Measurements from ENCODE around the gene SNX1. TPM values are rescaled to one million over a fixed set of nuclear protein-coding genes. Genes with fewer than 3 reads are reported as not detected.
A peak's percentile ranks its signal among the peaks of the same experiment; 100 is the strongest.

SNX1 gene
- total and polyA plus RNA-seq, 10 of the 15 experiments (the other 5 are each of a cell fraction or from before 2014, with no cell fraction given) = 17.8 to 115 (median 96.3) TPM

DNA sequence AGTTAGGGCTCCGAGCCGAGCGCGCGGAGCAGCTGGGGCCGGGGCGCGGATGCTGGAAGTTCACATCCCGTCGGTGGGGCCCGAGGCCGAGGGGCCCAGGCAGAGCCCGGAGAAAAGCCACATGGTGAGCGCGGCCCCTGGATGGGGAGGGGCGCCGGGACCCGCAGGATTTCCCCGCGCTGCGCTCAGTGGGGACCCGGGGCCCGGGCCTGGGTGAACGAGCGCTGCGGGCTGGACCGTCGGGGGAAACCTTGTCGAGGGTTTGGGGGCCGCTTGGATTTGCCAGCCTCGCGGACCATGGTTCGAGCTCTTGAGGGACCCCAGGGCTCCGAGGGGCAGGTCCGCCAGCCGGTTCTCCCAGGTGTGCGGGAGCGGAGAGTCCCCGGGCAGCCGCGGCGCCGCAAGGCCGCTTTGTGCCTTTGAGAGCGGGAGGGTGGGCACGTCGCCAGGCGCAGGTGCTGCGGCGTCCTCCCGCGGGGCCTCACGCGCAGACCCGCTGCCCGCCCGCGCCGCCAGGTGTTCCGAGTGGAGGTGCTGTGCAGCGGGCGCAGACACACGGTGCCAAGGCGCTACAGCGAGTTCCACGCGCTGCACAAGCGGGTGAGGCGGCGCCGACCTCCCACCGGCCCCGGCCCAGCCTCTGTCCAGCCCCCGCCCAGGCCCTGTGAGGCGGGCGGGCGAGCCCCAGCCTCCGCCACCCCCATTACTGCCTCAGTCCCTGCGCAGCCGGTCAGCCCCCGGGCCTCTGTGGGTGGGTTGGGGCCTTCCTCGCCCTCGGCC, 56.1 kb downstream of the SNX1 start, which contains the start of gene SNX22:
Gene SNX22 (plus strand): TSS at position 5 of the 780 bp plus-strand sequence. CDS start 45 bp downstream, at position 50.
- no peak for FAIRE-seq
- ChIA-PET SMC1A (ENCODE audit: uncharacterized antibody, unreplicated experiment) (interaction anchor here (0.6 to 2.7 kb wide), 4 partner anchors 8 to 95 kb away, joined by 3 to 19 read pairs (median 6); partner anchors contain the start of gene PPIB), RAD21 (ENCODE audit: unreplicated experiment) (interaction anchor here (1.0 to 3.1 kb wide), 7 partner anchors 7 to 83 kb away, joined by 3 to 29 read pairs (median 12); partner anchors contain the start of genes CIAO2A, PPIB and SNX1), CTCF (interaction anchor here (2.1 to 5.6 kb wide), 7 partner anchors 8 to 399 kb away, joined by 18 to 98 read pairs (median 34); partner anchors contain the start of genes CIAO2A, PPIB and SNX1), POLR2A (interaction anchor here (0.6 to 4.0 kb wide), 6 partner anchors 11 to 644 kb away, joined by 3 to 32 read pairs (median 6); partner anchors contain the start of genes CIAO2A, PPIB and ZNF609)
- H3K36me3 ChIP-seq (ENCODE audit: control insufficient read depth in 2 of 2, insufficient read depth in 2 of 2, low read length in 1 of 2) = peaks cover 12 to 17% of the 10 kb centered on the region in 2 experiments; a peak in 3 of 4 replicates
- BruUV-seq (replicated peaks) = TSS peak; percentile 39
- ATAC-seq = peak; percentile 34
- no peaks in the 10 kb centered on the region for H3K9me3 ChIP-seq (replicated peaks; ENCODE audit: control insufficient read depth, insufficient read depth, low read length)
- DNase-seq (ENCODE audit: low read depth, low spot score) = no peak
- intact Hi-C loops (cut with micrococcal nuclease; ENCODE audit: unreplicated experiment) = loop anchor here (2.0 to 10.0 kb wide), 2 partner anchors 259 to 677 kb away; no protein-coding TSS in a partner anchor
- no peaks in the 10 kb centered on the region for H3K27me3 ChIP-seq (replicated peaks in 1 of 2; ENCODE audit: control insufficient read depth in 2 of 2, insufficient read depth in 2 of 2, low read length in 1 of 2)
- H3K4me3 ChIP-seq = peak within 1 kb of the TSS; percentile 82
- in situ Hi-C loops (cut with MboI) = no loop called here
- H3K9ac ChIP-seq (ENCODE audit: control insufficient read depth, insufficient read depth, low read length) = peak within 1 kb of the TSS; percentile 58; the same call in 1 of the 2 replicates
- H3K4me1 ChIP-seq (ENCODE audit: control insufficient read depth, insufficient read depth, low read length) = peaks cover 35% of the 10 kb centered on the region
- peaks cover 21% of the 10 kb centered on the region for H3K79me2 ChIP-seq (ENCODE audit: control insufficient read depth, insufficient read depth, low read length)
- WGBS (ENCODE audit: insufficient coverage, insufficient replicate concordance, low lambda C conversion rate, missing lambda C conversion rate) = under 1% methylated on average over 62 of the region's 83 CpGs
- H2AFZ ChIP-seq (ENCODE audit: control insufficient read depth, low read depth, low read length) = peak within 1 kb of the TSS; percentile 85
- 0 out of 2 replicates have a peak, but pooled peaks cover under 1% of the 10 kb centered on the region for H4K20me1 ChIP-seq (ENCODE audit: control insufficient read depth, insufficient read depth)
- H3K27ac ChIP-seq (ENCODE audit: control insufficient read depth, insufficient read depth) = peak within 1 kb of the TSS; percentile 30
- peak within 1 kb of the TSS; percentile 82 for H3K4me2 ChIP-seq (ENCODE audit: control insufficient read depth, insufficient read depth)
- TF ChIP-seq DPF2 (IDR thresholded peaks at IDR 0.05) (peak; percentile 63; the same call in 1 of the 2 replicates), RAD51 (IDR thresholded peaks at IDR 0.05) (no peak), TCF12 (IDR thresholded peaks at IDR 0.05; ENCODE audit: low read depth, low read length) (0 out of 2 replicates have a peak, but pooled peaks have one; percentile 33), MTA3 (IDR thresholded peaks at IDR 0.05; ENCODE audit: borderline replicate concordance, low read length) (no peak), MEF2B (IDR thresholded peaks at IDR 0.05; ENCODE audit: partially characterized antibody, poor library complexity, severe bottlenecking) (peak; percentile 19), CBX3 (IDR thresholded peaks at IDR 0.05; ENCODE audit: borderline replicate concordance, low read depth) (no peak), RUNX3 (IDR thresholded peaks at IDR 0.05; ENCODE audit: low read length) (0 out of 2 replicates have a peak, but pooled peaks have one; percentile 10), EGR1 (IDR thresholded peaks at IDR 0.05; ENCODE audit: borderline replicate concordance in 1 of 2, low read depth in 2 of 2, low read length in 2 of 2) (no peak)
- TF ChIP-seq, protein P1, sequence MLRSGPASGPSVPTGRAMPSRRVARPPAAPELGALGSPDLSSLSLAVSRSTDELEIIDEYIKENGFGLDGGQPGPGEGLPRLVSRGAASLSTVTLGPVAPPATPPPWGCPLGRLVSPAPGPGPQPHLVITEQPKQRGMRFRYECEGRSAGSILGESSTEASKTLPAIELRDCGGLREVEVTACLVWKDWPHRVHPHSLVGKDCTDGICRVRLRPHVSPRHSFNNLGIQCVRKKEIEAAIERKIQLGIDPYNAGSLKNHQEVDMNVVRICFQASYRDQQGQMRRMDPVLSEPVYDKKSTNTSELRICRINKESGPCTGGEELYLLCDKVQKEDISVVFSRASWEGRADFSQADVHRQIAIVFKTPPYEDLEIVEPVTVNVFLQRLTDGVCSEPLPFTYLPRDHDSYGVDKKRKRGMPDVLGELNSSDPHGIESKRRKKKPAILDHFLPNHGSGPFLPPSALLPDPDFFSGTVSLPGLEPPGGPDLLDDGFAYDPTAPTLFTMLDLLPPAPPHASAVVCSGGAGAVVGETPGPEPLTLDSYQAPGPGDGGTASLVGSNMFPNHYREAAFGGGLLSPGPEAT (IDR thresholded peaks at IDR 0.05; ENCODE audit: low read depth) = no peak
- TF ChIP-seq, protein P2, sequence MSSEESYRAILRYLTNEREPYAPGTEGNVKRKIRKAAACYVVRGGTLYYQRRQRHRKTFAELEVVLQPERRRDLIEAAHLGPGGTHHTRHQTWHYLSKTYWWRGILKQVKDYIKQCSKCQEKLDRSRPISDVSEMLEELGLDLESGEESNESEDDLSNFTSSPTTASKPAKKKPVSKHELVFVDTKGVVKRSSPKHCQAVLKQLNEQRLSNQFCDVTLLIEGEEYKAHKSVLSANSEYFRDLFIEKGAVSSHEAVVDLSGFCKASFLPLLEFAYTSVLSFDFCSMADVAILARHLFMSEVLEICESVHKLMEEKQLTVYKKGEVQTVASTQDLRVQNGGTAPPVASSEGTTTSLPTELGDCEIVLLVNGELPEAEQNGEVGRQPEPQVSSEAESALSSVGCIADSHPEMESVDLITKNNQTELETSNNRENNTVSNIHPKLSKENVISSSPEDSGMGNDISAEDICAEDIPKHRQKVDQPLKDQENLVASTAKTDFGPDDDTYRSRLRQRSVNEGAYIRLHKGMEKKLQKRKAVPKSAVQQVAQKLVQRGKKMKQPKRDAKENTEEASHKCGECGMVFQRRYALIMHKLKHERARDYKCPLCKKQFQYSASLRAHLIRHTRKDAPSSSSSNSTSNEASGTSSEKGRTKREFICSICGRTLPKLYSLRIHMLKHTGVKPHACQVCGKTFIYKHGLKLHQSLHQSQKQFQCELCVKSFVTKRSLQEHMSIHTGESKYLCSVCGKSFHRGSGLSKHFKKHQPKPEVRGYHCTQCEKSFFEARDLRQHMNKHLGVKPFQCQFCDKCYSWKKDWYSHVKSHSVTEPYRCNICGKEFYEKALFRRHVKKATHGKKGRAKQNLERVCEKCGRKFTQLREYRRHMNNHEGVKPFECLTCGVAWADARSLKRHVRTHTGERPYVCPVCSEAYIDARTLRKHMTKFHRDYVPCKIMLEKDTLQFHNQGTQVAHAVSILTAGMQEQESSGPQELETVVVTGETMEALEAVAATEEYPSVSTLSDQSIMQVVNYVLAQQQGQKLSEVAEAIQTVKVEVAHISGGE (CRISPR knock-in tag; IDR thresholded peaks at IDR 0.05) = no peak
- TF ChIP-seq, protein P3, sequence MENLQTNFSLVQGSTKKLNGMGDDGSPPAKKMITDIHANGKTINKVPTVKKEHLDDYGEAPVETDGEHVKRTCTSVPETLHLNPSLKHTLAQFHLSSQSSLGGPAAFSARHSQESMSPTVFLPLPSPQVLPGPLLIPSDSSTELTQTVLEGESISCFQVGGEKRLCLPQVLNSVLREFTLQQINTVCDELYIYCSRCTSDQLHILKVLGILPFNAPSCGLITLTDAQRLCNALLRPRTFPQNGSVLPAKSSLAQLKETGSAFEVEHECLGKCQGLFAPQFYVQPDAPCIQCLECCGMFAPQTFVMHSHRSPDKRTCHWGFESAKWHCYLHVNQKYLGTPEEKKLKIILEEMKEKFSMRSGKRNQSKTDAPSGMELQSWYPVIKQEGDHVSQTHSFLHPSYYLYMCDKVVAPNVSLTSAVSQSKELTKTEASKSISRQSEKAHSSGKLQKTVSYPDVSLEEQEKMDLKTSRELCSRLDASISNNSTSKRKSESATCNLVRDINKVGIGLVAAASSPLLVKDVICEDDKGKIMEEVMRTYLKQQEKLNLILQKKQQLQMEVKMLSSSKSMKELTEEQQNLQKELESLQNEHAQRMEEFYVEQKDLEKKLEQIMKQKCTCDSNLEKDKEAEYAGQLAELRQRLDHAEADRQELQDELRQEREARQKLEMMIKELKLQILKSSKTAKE (IDR thresholded peaks at IDR 0.05; ENCODE audit: low read depth, poor library complexity, severe bottlenecking) = no peak

Measured in GM12878 (cell line).